CD4-positive, alpha-beta T cell treated with Interleukin-12 subunit alpha and Interleukin-12 subunit beta, for 1 hour (primary cell): ENCODE measurements around the gene P4HB.

Source experiments
- DNase-seq: peaks from one replicate; pipeline ENCODE4 v3.0.0-alpha.2; 2020

The P4HB gene

DNA sequence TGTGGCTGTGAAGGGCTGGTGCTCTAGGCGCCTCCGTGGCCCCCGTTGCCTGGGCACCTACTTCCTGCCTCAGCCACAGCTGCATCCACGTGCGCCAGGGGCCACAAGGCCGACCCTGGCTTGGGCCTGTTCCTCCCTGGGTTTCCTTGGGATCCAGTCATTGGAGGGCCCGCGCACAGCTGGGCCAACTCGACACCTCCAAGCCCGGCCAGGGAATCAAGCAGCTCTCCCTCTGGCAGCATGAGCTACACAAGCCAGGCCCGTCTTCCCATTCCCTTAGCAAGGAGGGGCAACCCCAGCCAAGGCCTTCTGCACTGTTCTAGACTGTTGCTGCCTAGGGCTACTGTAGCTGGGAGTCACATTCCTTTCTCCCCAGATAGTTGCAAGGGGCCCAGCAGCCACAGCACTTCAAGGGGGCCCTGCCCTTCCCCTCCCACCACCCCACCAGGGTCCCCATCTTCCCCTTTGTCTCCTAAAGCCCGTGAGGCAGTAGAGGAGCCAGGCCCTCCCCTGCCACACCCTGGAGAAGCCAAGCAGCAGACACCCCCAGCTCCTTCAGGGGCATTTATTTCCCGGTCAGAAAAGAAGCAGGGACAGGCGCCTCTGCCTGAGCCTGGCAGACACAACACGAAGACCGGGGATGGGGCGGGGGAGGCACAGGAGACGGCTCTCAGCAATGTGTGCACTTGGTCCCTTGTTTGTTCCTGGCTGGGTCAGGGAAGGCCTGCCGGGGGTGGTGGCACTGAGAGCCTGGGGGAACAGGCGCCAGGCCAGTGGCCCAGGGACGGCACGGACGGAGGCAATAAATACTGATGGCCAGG is 7.0 kb upstream of the P4HB start:
- peak; percentile 40 for DNase-seq

DNA sequence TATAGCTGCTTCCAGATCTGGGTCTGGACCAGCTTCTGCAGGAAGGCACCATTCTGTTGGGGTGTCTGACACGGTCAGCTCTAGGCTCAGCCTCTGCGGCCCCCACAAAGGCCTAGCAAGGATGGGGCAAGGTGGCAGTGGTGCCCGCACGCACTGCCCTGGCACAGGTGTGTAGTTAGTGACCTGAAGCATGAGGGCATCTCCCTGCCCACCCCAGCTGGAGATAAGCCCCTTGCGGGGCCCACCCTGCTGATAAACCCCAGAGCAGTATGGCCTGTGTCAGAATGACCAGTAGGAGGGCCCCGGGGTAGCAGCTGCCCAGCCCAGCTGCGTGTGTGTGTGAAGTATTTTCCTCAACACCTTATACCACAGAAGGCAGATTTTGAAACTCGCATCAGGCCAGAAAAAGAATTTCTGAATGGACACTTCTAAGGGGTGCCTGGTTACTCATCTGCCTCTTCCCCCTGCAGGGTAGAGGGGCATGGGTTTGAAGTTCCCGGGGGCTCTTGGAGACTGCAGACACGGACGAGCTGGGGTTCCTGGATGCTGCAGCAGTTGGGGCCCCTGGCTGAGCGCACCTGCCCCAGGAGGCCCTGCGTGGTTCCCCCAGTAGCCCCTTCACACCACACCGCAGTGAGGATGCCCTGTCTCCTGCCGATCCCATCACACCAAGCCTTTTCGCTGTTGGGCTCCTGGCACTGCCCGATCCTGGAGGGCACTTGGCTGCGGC is 6.3 kb upstream of the P4HB start:
- DNase-seq: peak; percentile 16

DNA sequence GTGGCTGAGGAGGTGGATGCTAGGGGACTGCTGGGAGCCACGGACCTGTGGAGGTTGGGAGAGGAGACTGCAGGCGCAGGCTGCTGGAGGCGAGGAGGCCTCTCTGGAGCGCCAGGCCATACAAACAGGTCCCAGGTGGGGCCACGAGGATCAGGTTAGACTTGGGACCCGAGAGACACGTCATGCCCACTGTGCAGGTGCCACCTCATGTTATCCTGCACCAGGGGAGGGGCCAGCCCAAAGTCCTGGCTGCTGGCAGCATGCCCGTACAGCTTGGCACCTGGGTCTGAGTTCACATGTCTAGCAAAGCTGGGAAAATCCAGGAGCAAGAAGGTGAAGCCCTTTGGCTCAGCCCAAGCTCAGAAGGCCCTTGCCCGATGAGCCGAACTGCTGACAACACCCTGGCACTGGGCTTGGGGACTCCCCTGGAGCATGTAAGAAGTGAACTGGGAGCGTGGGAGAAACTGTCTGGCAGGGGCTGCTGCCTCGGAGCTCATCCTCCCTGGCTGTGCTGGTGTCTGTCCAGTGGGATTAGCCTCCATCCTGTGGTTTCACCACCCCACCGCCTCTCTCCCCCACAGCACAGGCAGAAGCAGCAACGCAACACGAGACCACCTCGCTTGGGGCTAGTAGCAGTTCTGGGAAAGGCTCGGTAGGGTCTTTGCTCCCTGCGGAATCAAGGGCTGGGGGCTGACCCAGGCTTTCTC is 5.6 kb upstream of the P4HB start:
- DNase-seq: no peak

DNA sequence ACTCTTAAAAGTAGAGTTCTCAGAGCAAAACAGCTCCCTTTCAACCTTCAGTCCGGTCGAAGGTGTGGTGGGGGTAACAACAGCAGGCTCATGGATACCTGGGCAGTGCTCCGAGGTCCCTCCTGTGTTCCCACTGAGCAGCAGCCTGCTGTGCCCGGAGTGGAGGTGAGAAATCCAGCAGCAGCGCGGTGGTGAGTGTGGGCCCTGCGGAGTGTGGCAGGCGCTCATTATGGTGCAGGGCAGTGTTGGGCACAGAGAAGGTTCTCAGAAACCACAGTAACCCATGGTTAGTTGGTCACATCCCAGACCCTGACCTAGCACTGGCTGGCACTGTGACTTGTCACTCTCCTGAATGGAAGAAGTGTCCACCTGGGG is 5.0 kb upstream of the P4HB start:
- DNase-seq: no peak

DNA sequence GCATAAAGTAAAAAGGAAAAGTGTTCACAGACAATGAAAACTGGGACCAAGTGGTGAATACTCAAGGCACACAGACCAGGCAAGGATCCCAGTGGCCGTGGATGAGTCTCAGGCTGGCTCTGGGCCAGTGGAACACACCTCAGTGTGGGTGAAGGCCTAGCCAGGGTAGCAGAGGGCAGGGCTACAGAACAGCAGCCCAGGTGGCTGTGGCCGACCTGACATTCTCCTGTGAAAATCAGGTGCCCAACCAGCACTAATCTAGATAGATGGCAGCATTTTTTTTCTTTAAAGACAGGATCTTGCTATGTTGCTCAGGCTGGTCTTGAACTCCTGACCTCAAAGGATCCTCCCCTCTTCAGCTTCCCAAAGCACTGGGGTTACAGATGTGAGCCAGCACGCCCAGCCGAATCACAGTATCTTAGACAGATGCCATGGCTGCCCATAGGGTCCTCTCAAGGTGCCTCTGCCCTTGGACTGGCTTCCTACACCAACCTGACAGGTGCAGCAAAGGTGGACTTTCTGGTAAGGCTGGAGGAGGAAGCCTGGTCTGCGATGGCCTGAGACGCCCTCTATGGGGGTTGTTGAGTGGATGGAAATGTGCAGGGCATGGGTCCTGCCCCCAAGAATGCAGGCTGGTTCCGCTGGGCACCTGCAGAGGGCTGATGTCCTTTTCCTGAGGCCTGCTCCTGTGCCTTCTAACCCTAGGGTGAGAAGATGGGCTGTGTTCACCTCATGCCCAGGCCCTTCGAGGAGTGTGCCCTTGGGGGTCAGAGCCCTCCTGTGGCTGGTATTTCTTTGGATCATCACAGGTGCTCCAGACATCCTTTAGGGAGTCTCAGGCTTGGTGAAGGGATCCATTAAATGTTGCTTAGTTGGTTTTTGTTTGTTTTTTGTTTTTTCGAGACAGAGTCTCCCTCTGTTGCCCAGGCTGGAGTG is 3.8 kb upstream of the P4HB start:
- DNase-seq: no peak

DNA sequence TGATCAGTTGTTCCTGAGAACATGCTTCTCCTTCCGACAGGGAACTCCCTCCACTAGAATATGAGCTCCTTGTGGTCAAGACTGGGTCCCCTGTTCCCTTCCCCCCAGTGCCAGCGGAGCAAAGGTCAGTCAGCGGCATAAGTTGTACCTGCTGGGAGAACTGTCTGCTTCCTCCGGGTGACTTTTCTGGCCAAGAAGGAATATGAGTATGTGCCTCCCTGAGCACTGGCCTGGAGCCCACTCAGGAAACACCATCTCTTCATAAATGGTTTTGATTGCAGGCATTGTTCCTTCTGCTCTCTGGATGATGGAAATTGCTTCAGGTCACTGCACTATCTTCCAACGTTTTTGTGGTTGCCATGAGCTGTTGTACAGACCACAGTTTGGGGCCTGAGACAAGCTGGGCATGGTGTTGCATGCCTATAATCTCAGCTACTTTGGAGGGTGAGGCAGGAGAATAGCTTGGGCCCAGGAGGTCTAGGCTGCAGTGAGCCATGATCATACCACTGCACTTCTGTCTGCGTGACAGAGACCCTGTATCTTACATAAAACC is 2.9 kb upstream of the P4HB start:
- no peak for DNase-seq

DNA sequence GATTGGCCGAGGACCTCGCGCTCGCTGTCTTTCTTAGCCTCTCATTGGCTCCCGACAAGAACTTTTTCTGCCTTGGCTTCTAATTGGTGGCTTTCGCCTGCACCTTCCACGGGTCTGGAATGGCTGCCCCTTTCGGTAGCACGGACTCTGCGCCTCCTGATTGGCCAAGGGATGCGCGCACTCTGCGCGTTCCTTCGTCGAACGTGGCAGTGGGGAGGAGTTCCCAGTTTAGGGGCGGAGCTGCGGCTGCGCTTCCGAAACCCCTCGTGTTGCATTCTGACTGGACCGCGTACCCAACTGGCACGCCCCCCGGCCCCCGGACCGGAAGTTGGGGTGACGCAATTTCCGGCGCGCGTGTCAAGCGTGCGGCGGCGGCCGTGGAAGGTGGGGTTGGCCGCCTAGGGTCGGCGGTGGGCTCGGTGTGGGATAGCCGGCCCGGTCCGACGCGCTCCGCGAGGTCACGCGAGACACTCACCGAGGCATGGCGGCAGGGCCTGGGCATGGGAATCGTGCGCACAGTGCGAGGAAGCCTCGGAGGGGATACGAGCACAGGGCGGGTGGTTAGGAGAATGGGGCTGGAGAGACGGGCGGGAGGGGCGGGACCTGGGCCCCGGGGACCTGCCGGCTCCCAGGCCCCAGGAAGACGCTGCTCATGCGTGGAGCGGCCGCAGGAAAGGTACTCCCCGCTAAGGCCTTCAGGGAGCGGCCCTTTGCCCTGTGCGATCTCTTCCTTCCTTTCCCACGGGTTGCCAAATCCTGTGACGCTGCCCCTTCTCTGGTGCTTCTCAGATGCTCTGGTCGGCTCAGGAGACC is 627 bp upstream of the P4HB start:
- peak; percentile 100 for DNase-seq

DNA sequence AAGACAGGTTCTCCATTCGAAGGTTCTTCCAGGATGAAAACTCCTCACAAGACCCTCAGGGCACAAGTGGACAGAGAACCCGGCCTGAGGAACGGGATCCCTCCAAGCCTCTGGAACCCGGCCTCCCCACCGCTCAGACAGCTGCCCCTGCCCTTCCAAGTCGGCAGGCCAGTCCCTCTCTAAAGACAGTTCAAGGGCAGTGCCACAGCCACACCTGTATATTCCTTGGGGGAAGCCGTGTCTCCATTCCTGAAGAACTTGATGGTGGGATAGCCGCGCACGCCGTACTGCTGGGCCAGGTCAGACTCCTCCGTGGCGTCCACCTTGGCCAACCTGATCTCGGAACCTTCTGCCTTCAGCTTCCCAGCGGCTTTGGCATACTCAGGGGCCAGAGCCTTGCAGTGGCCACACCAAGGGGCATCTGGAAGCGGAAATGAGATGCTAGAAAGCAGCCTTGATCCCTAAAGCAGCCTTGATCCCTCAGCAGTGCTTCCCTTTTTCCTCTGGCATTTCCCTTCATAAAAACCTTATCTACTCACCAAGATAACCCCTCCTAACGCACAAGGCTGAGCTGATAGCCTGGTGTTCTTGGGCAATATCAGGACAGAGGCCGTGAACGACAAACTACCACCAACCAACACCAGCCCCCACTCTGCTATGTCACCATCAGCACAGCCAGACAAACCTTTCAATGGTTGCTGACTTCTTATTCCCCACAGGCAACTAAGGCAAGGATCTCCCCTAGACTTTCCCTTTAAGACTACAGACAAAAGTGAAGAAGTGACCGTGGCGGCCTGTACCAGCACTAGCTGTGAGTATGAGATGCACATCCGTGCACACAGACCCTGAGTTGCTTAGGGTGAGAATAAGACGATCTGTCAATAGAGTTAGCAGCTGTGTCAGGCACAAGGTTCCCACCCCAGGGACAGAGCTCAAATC is 1.1 kb downstream of the P4HB start:
- no peak for DNase-seq

DNA sequence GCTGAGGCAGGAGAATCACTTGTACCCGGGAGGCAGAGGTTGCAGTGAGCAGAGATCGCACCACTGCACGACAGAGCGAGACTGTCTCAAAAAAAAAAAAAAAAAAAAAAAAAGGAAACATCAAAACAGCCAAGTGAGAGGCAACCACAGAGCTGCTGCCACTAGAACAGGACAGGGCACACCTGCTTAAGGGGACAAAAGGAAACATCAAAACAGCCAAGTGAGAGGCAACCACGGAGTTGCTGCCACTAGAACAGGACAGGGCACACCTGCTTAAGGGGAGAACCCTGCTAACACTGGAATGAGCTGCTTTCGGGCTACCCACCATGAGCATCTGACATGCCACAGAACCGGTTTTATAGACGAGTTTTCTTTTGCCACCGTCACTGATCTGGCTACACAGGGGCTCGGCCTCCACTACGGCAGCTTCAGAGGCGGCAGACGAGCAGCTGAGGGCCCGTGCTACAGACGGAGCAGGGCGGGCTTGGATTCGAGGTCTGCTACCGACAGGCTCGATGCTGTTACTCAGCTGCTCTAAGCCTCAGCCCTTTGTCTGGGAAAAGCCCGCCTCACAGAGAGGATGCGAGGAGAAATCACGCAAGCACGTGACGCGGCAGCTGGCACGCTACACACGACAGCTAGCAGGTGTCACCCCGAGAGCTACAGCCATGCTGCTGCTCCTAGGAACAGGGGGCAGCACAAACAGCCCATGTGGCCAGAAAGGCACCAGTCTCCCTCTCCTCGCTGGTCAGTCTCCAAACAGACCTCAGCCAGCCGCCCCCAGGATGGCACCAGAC is 2.0 kb downstream of the P4HB start:
- no peak for DNase-seq

DNA sequence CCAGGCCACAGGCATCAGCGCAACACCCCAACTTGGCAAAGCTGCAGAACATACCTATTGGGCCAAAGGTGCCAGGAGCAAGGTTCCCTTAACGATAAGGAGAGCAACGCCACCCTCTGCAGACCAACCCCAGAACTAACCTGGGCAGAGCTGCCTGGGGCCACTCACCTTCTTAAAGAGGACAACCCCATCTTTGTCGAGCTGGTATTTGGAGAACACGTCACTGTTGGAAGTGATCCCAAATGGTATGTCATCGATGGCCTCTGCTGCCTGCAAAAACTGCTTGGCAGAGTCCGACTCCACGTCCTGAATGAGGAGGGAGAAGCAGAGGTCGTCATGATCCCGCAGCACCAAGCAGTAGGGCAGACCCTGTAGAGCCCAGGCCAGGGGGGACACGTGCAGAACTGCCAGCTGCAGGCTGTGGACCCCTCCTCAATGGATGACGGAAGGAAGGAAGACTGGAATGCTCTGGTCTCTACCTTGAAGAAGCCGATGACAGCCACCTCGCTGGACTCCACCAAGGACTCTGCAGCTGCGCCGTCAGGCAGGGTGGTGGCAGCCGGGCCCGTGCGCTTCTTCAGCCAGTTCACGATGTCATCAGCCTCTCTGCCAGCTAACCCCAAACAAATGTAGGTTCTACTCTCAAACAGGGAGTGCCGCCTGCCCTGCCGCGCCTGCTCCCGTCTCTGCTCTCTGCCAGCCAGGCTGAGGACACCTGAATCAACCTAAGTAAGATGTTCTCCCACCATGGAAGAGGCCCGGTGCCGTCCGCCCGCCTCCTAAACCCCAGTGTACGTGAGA is 5.2 kb downstream of the P4HB start:
- no peak for DNase-seq

DNA sequence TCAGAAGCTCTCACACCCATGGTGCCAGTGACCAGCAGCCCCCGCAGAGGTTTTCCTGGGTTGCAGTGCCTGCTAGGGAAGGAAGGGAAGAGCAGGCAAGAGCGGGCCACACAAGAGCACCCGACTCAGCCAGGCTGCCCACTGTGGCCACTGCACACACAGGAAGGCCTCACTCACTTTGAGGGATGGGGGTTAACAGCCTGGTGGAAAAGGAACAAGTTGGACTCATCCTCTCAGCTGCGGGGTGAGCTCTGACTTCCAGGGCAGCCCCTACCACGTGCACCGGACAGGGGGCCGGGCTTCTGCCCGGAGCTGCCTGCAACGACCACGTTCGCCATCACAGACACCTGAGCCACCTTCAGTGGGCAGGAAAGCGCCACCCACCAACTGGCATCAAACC is 8.1 kb downstream of the P4HB start:
- DNase-seq: no peak

DNA sequence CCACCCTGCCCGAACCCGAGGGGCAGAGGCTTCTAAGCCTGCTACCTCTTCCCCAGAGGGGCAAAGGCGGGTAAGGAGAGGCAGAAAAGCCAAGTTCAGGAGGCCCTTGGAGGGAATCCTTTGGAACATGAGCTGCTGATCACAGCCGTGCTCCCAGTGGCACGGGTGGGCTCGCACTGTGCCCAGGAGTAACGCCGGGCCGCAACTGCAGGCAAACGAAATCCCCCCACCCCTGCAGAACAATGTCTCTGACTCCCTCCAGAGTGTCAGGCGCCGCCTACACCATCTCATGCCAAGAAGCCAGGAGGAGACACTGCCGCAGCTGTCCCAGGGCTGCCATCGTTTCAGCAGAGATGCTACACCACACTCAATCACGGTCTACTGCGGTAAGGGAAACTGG is 8.9 kb downstream of the P4HB start:
- DNase-seq: no peak

DNA sequence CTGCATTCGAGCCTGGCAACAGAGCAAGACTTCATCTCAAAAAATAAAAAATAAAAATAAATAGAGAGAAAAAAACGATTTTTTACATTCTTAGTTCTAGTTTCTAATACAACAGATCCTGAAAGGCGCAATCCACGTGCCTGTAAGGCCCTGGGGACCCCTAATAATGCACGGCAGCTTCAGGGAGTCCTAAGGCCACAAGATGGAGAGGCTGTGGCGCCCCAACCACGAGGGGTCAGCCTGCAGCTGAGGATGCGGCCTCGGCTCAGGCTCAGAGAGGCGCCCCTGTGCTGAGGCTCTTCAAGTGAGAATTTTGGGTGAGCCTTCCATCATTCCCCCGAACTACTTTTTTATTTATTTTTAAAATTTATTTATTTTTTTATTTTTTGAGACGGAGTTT is 10.9 kb downstream of the P4HB start:
- no peak for DNase-seq

DNA sequence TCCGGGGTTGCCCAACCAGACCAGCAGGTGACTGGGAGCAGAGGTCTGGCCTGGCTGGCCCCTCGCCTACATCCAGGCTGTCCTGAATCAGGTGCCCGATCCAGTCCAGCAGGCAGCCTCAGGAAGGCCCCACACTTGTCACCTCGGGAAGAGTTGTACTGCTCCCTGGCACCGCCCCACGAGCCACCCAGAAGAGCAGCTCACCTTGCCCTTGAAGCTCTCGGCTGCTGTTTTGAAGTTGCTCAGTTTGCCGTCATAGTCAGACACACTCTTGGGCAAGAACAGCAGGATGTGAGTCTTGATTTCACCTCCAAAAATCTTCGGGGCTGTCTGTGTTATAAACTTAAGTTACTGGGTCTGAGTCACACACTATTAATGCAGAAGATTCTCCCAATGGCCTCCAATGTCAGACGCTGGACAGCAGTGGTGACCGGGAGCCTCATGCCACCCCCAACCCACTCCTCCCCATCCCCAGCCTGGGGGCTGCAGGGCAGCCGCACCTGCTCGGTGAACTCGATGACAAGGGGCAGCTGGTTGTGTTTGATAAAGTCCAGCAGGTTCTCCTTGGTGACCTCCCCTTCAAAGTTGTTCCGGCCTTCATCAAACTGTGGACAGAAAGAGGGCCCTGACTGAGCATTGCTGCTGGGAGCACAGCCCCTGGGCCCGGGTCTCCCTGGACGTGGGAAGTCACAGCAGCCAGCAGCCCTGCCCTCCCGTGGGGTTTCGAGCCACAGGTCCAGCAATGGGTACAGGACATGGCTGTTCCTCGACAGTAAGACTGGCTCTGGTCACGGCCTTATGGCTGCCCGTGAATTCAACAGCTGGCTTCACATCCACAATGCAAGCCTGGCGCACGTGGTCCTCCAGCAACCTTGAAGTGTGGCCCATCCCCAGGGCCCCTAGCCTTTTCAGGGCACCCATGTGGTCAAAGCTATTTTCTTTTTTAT is 13.3 kb downstream of the P4HB start:
- DNase-seq: no peak

DNA sequence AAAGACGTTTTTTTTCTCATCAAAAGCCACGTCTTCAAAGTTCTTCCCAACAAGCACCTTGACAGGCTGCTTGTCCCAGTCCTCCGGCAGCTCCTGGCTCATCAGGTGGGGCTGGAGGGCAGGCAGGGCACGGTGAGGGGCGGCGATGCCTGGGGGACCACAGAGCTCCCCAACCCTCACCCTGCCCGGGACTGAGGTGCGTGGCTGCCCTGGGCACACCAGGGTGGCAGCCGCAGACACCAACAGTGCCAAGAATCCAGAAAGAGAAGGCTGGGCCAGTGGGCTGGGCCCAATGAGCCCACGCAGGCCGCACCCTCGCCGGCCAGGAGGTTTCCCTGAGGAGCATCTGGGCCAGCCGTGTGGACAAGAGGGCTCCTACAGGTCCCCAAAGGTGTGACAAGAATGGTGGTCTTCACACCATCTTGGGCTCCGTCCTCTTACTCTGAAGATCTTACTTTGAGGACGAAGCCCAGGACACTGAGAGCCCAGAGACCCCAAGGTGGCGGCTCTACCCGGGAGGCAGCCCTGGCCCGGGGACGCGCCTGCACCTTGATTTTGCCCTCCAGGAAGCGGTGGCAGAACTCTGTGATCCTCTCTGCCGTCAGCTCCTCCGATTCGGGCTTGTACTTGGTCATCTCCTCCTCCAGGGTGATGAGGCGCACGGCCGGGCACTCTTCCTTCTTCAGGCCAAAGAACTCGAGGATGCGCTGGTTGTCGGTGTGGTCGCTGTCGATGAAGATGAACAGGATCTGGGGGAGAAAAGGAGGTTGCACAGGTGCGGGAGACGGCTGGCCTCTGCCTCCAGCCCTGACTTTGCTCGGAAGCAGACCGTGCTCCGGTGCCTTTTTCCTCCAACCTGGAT is 14.2 kb downstream of the P4HB start:
- DNase-seq: no peak

DNA sequence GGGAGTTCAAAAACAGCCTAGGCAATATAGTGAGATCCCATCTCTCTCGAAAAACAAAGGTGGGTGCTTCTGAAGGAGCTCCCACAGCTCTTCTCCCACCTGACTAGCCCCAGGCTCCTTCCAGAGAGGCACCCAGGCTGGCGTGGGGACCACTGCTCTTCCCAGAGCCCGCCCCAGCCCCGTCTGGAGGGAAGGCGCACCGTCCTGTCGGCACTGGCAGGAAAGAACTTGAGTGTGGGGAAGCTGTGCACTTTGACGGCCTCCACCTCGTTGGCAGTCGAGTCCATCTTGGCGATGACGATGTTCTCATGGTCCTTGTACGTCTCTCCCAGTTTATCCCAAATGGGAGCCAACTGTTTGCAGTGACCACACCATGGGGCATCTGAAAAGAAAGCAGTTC is 15.0 kb downstream of the P4HB start:
- no peak for DNase-seq
